ENCODE results near the gene GPC3.

GRCh38 chrX:133633162-133633561 is 352.2 kb downstream of the GPC3 start:
- TF ChIP-seq, protein P1, sequence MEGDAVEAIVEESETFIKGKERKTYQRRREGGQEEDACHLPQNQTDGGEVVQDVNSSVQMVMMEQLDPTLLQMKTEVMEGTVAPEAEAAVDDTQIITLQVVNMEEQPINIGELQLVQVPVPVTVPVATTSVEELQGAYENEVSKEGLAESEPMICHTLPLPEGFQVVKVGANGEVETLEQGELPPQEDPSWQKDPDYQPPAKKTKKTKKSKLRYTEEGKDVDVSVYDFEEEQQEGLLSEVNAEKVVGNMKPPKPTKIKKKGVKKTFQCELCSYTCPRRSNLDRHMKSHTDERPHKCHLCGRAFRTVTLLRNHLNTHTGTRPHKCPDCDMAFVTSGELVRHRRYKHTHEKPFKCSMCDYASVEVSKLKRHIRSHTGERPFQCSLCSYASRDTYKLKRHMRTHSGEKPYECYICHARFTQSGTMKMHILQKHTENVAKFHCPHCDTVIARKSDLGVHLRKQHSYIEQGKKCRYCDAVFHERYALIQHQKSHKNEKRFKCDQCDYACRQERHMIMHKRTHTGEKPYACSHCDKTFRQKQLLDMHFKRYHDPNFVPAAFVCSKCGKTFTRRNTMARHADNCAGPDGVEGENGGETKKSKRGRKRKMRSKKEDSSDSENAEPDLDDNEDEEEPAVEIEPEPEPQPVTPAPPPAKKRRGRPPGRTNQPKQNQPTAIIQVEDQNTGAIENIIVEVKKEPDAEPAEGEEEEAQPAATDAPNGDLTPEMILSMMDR (IDR thresholded peaks at IDR 0.05), result no peak
- no peak for TF ChIP-seq POLR2A (IDR thresholded peaks at IDR 0.05)
